Loucy (cell line): ENCODE results near the gene RNF145.

Experiments
- EZH2phosphoT487 ChIP-seq: fragments of 200-600 bp; IDR thresholded peaks from 2 replicates; pipeline ENCODE4 v1.6.1; 2018; ENCODE audit warnings: antibody characterized with exemption, mild to moderate bottlenecking, moderate library complexity, borderline replicate concordance
- TF ChIP-seq, protein P1 (sequence below): fragments of 200-600 bp; sonication (generic); conservative IDR thresholded peaks from 2 replicates; pipeline ENCODE4 v1.5.1; 2014; ENCODE audit warnings: mild to moderate bottlenecking, antibody characterized with exemption, low read length

DNA sequence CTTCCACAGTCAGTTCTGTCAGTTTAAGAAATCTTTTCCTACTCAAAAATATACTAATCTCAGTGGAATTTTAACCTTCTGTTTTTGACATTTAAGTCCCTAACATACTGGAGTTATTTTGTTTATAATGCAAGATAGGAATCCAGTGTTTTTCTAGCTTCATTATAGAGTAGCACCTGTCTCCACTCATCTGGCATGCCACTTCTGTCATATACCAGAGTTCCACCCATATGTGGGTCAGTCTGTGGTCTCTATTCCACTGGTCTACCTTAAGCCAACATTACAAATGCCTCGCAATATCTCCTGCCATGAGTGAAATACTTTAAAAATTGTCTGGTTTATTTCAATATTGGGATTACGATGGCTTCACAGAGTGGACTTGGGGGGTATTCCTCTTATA is 42.9 kb downstream of the RNF145 start:
- TF ChIP-seq, protein P1, sequence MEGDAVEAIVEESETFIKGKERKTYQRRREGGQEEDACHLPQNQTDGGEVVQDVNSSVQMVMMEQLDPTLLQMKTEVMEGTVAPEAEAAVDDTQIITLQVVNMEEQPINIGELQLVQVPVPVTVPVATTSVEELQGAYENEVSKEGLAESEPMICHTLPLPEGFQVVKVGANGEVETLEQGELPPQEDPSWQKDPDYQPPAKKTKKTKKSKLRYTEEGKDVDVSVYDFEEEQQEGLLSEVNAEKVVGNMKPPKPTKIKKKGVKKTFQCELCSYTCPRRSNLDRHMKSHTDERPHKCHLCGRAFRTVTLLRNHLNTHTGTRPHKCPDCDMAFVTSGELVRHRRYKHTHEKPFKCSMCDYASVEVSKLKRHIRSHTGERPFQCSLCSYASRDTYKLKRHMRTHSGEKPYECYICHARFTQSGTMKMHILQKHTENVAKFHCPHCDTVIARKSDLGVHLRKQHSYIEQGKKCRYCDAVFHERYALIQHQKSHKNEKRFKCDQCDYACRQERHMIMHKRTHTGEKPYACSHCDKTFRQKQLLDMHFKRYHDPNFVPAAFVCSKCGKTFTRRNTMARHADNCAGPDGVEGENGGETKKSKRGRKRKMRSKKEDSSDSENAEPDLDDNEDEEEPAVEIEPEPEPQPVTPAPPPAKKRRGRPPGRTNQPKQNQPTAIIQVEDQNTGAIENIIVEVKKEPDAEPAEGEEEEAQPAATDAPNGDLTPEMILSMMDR = no peak
- no peak for TF ChIP-seq EZH2phosphoT487
